ENCODE results near the gene KCNK18.

DNA sequence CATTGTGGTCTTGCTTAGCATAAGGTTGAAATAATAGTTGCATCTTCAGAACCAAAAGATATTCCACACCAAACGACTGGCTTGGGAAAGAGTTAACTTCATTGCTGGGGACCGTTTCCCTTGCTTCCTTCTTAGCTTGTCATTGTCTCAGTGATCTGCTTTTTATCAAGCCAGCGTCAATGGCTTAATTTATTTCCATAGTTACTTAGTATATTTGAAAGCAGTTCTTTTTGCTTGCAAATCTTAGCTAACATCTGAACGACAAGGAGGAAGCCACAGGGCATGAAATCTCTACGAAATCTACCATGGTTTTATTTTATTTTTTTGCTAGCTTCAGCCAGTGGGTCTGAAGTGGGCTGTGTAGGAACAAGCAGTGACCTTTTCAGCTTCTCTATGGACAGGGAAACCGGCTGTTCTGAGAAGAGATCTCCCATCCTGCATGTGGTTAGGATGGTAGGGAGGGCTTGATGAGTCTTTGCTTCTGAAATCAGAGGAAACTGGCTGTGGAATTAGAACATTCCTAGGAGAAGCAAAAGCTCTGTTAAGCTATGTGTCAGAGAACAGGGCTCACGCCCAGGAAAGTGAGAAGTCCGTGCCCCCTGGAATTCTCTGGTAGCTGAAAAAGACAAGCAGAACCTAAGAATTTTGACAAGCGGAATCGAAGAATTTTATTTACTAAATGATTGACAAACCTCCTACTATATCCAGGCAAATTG lies 51.6 kb downstream of the KCNK18 start:
- TF ChIP-seq EZH2 (IDR thresholded peaks at IDR 0.05; ENCODE audit: insufficient read depth, low read length): no peak
- TF ChIP-seq, protein P1, sequence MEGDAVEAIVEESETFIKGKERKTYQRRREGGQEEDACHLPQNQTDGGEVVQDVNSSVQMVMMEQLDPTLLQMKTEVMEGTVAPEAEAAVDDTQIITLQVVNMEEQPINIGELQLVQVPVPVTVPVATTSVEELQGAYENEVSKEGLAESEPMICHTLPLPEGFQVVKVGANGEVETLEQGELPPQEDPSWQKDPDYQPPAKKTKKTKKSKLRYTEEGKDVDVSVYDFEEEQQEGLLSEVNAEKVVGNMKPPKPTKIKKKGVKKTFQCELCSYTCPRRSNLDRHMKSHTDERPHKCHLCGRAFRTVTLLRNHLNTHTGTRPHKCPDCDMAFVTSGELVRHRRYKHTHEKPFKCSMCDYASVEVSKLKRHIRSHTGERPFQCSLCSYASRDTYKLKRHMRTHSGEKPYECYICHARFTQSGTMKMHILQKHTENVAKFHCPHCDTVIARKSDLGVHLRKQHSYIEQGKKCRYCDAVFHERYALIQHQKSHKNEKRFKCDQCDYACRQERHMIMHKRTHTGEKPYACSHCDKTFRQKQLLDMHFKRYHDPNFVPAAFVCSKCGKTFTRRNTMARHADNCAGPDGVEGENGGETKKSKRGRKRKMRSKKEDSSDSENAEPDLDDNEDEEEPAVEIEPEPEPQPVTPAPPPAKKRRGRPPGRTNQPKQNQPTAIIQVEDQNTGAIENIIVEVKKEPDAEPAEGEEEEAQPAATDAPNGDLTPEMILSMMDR (IDR thresholded peaks at IDR 0.05; ENCODE audit: insufficient read depth, low read depth, low read length): no peak

All from astrocyte (in vitro differentiated cells and primary cell).